ENCODE results near the gene BMX. TPM values are rescaled to one million over a fixed set of nuclear protein-coding genes. Genes with fewer than 3 reads are reported as not detected.

The BMX gene
- total and polyA plus RNA-seq, 10 of the 15 experiments (the other 5 are each of a cell fraction or from before 2014, with no cell fraction given) = not detected

- FAIRE-seq = no peak
- DNase-seq (ENCODE audit: low read depth, low spot score) = no peak
- ChIA-PET POLR2A (no interaction called here), SMC1A (ENCODE audit: uncharacterized antibody, unreplicated experiment) (interaction anchor here (1.3 kb wide), 1 partner anchor 99 kb away, joined by 3 read pairs; no protein-coding TSS in a partner anchor), RAD21 (ENCODE audit: unreplicated experiment) (no interaction called here), CTCF (interaction anchor here (0.8 kb wide), 1 partner anchor 187 kb away, joined by 3 read pairs; no protein-coding TSS in a partner anchor)
- Histone ChIP-seq H3K4me1 (ENCODE audit: control insufficient read depth, insufficient read depth, low read length) (no peaks in the 10 kb centered on the region), H3K27ac (ENCODE audit: control insufficient read depth, insufficient read depth) (no peak overlapping the region), H3K4me2 (ENCODE audit: control insufficient read depth, insufficient read depth) (no peak overlapping the region), H3K9me3 (replicated peaks; ENCODE audit: control insufficient read depth, insufficient read depth, low read length) (no peaks in the 10 kb centered on the region), H3K27me3 (replicated peaks in 1 of 2; ENCODE audit: control insufficient read depth in 2 of 2, insufficient read depth in 2 of 2, low read length in 1 of 2) (peaks cover 2 to 4% of the 10 kb centered on the region in 2 experiments; a peak in 3 of 4 replicates), H4K20me1 (ENCODE audit: control insufficient read depth, insufficient read depth) (no peaks in the 10 kb centered on the region), H2AFZ (ENCODE audit: control insufficient read depth, low read depth, low read length) (no peak overlapping the region), H3K79me2 (ENCODE audit: control insufficient read depth, insufficient read depth, low read length) (no peaks in the 10 kb centered on the region), H3K9ac (ENCODE audit: control insufficient read depth, insufficient read depth, low read length) (no peak overlapping the region), H3K36me3 (ENCODE audit: control insufficient read depth in 2 of 2, insufficient read depth in 2 of 2, low read length in 1 of 2) (no peaks in the 10 kb centered on the region), H3K4me3 (no peak overlapping the region)
- ATAC-seq = no peak
- BruUV-seq (replicated peaks) = no TSS peak
- TF ChIP-seq CEBPB (IDR thresholded peaks at IDR 0.05; ENCODE audit: borderline replicate concordance in 1 of 2, low read depth in 2 of 2, low read length in 2 of 2) = no peak
- in situ Hi-C loops (cut with MboI) (no loop called here), intact Hi-C loops (cut with micrococcal nuclease; ENCODE audit: unreplicated experiment) (no loop called here)
- 0% methylated on average over 1 of the region's 1 CpG for WGBS (ENCODE audit: insufficient coverage, insufficient replicate concordance, low lambda C conversion rate, missing lambda C conversion rate)
Measured at GRCh38 chrX:15570145-15570544, 69.5 kb downstream of the BMX start.

GRCh38 chrX:15574017-15574416, 73.4 kb downstream of the BMX start:
- no peak overlapping the region for H2AFZ ChIP-seq (ENCODE audit: control insufficient read depth, low read depth, low read length)
- BruUV-seq (replicated peaks) = no TSS peak
- H4K20me1 ChIP-seq (ENCODE audit: control insufficient read depth, insufficient read depth) = no peaks in the 10 kb centered on the region
- H3K36me3 ChIP-seq (ENCODE audit: control insufficient read depth in 2 of 2, insufficient read depth in 2 of 2, low read length in 1 of 2) = no peaks in the 10 kb centered on the region
- no peaks in the 10 kb centered on the region for H3K4me1 ChIP-seq (ENCODE audit: control insufficient read depth, insufficient read depth, low read length)
- DNase-seq (ENCODE audit: low read depth, low spot score) (no peak), ATAC-seq (no peak), FAIRE-seq (no peak)
- no peak for TF ChIP-seq ETV6 (conservative IDR thresholded peaks at IDR 0.05 in 1 of 2, IDR thresholded peaks at IDR 0.05 in 1 of 2; ENCODE audit: borderline replicate concordance in 1 of 2, low read depth in 1 of 2)
- TF ChIP-seq BACH1 (IDR thresholded peaks at IDR 0.05; ENCODE audit: borderline replicate concordance) = no peak
- no peak for TF ChIP-seq E2F4 (IDR thresholded peaks at IDR 0.05; ENCODE audit: low read depth, low read length)
- ChIA-PET POLR2A (no interaction called here), SMC1A (ENCODE audit: uncharacterized antibody, unreplicated experiment) (interaction anchor here (0.9 kb wide), 1 partner anchor 103 kb away, joined by 3 read pairs; no protein-coding TSS in a partner anchor), CTCF (no interaction called here), RAD21 (ENCODE audit: unreplicated experiment) (no interaction called here)
- no peak overlapping the region for H3K27ac ChIP-seq (ENCODE audit: control insufficient read depth, insufficient read depth)
- no peaks in the 10 kb centered on the region for H3K9me3 ChIP-seq (replicated peaks; ENCODE audit: control insufficient read depth, insufficient read depth, low read length)
- H3K27me3 ChIP-seq (replicated peaks in 1 of 2; ENCODE audit: control insufficient read depth in 2 of 2, insufficient read depth in 2 of 2, low read length in 1 of 2) = peaks cover 2 to 4% of the 10 kb centered on the region in 2 experiments; a peak in 3 of 4 replicates
- in situ Hi-C loops (cut with MboI) (no loop called here), intact Hi-C loops (cut with micrococcal nuclease; ENCODE audit: unreplicated experiment) (no loop called here)
- 3% methylated on average over 2 of the region's 2 CpGs for WGBS (ENCODE audit: insufficient coverage, insufficient replicate concordance, low lambda C conversion rate, missing lambda C conversion rate)
- no peak overlapping the region for H3K4me3 ChIP-seq
- H3K9ac ChIP-seq (ENCODE audit: control insufficient read depth, insufficient read depth, low read length) = no peak overlapping the region
- H3K79me2 ChIP-seq (ENCODE audit: control insufficient read depth, insufficient read depth, low read length) = no peaks in the 10 kb centered on the region
- H3K4me2 ChIP-seq (ENCODE audit: control insufficient read depth, insufficient read depth) = no peak overlapping the region
